Stomach (tissue), 4 donors: ENCODE results near the gene FAIM.

Experiments used
- POLR2A ChIP-seq, 4 donors: fragments of 450-650 bp; IDR thresholded peaks; one replicate each; pipeline ENCODE4 v1.6.1; 2016; ENCODE audit warnings: antibody characterized with exemption in 4 of 4, control low read depth in 2 of 4, mild to moderate bottlenecking in 1 of 4, moderate library complexity in 1 of 4
- POLR2AphosphoS5 ChIP-seq, 3 donors: sonication (generic); formaldehyde crosslinking; IDR thresholded peaks; one replicate each; pipeline ENCODE4 v1.6.1; 2016; ENCODE audit warnings: antibody characterized with exemption in 3 of 3
- TF ChIP-seq, protein P1 (sequence below), 7 experiments: fragments of 450-650 bp in 4 of 7; fragments of 200-600 bp in 3 of 7; sonication (generic) in 3 of 7; IDR thresholded peaks; one replicate each; pipeline ENCODE4 v1.5.1; 2016 to 2019; ENCODE audit warnings: antibody characterized with exemption in 7 of 7, control low read depth in 2 of 7, mild to moderate bottlenecking in 1 of 7

DNA sequence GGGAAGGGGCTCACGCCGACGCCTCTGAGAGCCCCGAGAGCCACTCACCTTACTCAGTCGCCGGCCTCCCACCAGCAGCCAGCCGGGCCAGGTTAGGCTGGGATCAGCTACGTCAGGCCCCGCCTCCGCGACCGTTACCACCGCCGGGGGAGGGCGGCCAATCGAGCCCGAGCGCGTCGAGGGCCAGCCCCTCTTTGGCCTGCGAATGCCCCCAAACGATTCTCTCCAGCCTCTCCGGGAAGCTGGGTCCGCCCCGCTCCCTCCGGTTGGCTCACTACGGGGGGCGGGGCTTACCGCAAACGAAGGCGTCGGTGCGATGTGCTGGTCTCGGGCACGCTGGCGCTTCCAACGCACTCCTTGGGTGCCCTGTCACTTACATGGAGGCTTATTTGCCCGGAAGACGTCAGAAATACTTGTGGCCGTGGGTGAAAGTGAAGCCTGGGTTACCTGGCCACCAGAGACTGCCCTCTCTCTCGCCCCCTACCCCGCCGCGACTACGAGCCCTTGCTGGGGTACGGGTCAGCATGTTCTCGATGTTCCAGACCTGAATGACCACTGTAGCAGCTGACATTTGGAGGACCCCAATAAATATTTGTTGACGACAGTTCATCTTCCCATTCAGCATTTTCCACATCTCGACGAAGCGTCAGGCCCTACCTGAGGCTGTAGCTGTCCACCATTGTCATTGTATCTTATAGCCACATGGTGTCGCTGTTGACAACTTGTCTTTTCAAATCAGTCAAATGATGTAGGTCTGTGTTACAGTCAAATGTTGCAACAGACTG lies 14.2 kb upstream of the FAIM start, which contains the start of gene CEP70:
- TF ChIP-seq POLR2AphosphoS5 (IDR thresholded peaks at IDR 0.05) (peak; percentile 90 to 94 (median 91)), POLR2A (IDR thresholded peaks at IDR 0.05) (peak in 2 of 4 donors; percentile 86 to 92)
- TF ChIP-seq, protein P1, sequence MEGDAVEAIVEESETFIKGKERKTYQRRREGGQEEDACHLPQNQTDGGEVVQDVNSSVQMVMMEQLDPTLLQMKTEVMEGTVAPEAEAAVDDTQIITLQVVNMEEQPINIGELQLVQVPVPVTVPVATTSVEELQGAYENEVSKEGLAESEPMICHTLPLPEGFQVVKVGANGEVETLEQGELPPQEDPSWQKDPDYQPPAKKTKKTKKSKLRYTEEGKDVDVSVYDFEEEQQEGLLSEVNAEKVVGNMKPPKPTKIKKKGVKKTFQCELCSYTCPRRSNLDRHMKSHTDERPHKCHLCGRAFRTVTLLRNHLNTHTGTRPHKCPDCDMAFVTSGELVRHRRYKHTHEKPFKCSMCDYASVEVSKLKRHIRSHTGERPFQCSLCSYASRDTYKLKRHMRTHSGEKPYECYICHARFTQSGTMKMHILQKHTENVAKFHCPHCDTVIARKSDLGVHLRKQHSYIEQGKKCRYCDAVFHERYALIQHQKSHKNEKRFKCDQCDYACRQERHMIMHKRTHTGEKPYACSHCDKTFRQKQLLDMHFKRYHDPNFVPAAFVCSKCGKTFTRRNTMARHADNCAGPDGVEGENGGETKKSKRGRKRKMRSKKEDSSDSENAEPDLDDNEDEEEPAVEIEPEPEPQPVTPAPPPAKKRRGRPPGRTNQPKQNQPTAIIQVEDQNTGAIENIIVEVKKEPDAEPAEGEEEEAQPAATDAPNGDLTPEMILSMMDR (IDR thresholded peaks at IDR 0.05): peak in 6 of 7 experiments; percentile 76 to 97 (median 87)
